Measurements from ENCODE around the gene NEU1. TPM values are rescaled to one million over a fixed set of nuclear protein-coding genes. Genes with fewer than 3 reads are reported as not detected.

Gene NEU1
- total RNA-seq, 2 donors from 2014 or later = 42.4 to 50.7 TPM

GRCh38 chr6:31837369-31838113, 25.1 kb downstream of the NEU1 start:
- Histone ChIP-seq H3K9me3 (ENCODE audit: control insufficient read depth, low read length) (no peaks in the 10 kb centered on the region), H3K4me1 (ENCODE audit: control insufficient read depth, insufficient read depth, low read length) (no peaks in the 10 kb centered on the region), H3K9ac (ENCODE audit: extremely low read depth, low read length, poor library complexity, severe bottlenecking) (peak overlapping the region; percentile 90), H3K36me3 (ENCODE audit: control insufficient read depth, insufficient read depth, low read length) (peaks cover 51% of the 10 kb centered on the region), H3K4me3 (ENCODE audit: low read length) (peak overlapping the region; percentile 96), H3K27me3 (ENCODE audit: control insufficient read depth, insufficient read depth, low read length, poor library complexity, severe bottlenecking) (no peaks in the 10 kb centered on the region), H3K27ac (ENCODE audit: low read depth, low read length) (no peak overlapping the region)
- peaks cover 62% of the 10 kb centered on the region for H3K36me3 Mint-ChIP-seq (ENCODE audit: low read depth)
- TF ChIP-seq, protein P1, sequence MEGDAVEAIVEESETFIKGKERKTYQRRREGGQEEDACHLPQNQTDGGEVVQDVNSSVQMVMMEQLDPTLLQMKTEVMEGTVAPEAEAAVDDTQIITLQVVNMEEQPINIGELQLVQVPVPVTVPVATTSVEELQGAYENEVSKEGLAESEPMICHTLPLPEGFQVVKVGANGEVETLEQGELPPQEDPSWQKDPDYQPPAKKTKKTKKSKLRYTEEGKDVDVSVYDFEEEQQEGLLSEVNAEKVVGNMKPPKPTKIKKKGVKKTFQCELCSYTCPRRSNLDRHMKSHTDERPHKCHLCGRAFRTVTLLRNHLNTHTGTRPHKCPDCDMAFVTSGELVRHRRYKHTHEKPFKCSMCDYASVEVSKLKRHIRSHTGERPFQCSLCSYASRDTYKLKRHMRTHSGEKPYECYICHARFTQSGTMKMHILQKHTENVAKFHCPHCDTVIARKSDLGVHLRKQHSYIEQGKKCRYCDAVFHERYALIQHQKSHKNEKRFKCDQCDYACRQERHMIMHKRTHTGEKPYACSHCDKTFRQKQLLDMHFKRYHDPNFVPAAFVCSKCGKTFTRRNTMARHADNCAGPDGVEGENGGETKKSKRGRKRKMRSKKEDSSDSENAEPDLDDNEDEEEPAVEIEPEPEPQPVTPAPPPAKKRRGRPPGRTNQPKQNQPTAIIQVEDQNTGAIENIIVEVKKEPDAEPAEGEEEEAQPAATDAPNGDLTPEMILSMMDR (conservative IDR thresholded peaks at IDR 0.05) = no peak
- H3K4me3 Mint-ChIP-seq = peak overlapping the region; percentile 100
- WGBS, 2 experiments (ENCODE audit: insufficient coverage in 1 of 2, insufficient read length in 1 of 2) = 79% methylated on average over 1 of the region's 1 CpG; no CpG with 5 or more reads in 1 of the 2 experiments
- no peaks in the 10 kb centered on the region for H3K27me3 Mint-ChIP-seq (ENCODE audit: insufficient read depth)
- peaks cover 19% of the 10 kb centered on the region for H3K4me1 Mint-ChIP-seq
- H3K27ac Mint-ChIP-seq = peak overlapping the region; percentile 99
- no peak for DNase-seq
- no peaks in the 10 kb centered on the region for H3K9me3 Mint-ChIP-seq

DNA sequence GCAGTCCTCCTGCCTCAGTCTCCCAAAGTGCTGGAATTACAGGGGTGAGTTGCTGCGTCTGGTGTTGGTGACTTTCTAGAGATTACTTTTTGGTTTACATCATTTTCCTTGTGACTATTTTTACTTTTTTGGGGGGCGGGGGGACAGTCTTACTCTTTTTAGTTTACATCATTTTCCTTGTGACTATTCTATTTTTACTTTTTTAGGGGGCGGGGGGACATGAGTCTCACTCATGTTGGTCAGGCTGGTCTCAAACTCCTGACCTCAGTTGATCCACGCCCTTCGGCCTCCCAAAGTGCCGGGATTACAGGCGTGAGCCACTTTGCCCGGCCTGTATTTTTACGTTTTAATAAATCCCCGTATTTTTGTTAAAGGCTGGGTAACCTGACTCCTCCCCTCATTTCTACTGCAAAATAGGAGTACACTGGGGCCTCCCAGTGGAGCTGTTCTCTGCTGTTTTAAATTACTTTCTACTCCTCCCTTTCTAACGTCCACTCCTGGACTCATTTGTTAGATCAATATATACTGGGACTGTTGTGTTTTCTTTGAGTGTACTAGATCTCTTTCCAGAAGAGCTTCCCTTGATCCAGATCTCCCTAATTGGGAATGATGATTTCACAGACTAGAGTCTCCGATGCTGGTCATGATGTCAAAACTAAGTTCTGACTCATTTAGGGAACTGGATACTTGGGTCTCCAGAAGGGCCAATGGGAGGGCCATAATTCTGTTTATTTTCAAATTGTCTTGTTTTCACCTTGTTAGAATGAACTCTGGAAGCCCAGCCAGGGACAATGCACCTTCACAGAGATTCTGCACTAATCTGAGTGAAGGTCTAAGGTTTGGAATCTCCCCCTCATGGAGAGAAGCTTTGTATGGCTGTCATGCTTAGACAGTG, 25.9 kb downstream of the NEU1 start:
- no peaks in the 10 kb centered on the region for H3K4me1 ChIP-seq (ENCODE audit: control insufficient read depth, insufficient read depth, low read length)
- peaks cover 51% of the 10 kb centered on the region for H3K36me3 ChIP-seq (ENCODE audit: control insufficient read depth, insufficient read depth, low read length)
- no peaks in the 10 kb centered on the region for H3K9me3 ChIP-seq (ENCODE audit: control insufficient read depth, low read length)
- peak overlapping the region; percentile 100 for H3K4me3 Mint-ChIP-seq
- peak overlapping the region; percentile 99 for H3K27ac Mint-ChIP-seq
- TF ChIP-seq, protein P1 (conservative IDR thresholded peaks at IDR 0.05) = no peak
- no peak for DNase-seq
- peak overlapping the region; percentile 96 for H3K4me3 ChIP-seq (ENCODE audit: low read length)
- H3K9ac ChIP-seq (ENCODE audit: extremely low read depth, low read length, poor library complexity, severe bottlenecking) = peak overlapping the region; percentile 90
- H3K27me3 Mint-ChIP-seq (ENCODE audit: insufficient read depth) = no peaks in the 10 kb centered on the region
- H3K9me3 Mint-ChIP-seq = no peaks in the 10 kb centered on the region
- no peak overlapping the region for H3K27ac ChIP-seq (ENCODE audit: low read depth, low read length)
- H3K36me3 Mint-ChIP-seq (ENCODE audit: low read depth) = peaks cover 62% of the 10 kb centered on the region
- peaks cover 19% of the 10 kb centered on the region for H3K4me1 Mint-ChIP-seq
- WGBS, 2 experiments (ENCODE audit: insufficient coverage in 1 of 2, insufficient read length in 1 of 2) = 24 to 29% methylated on average over 8 to 12 of the region's 12 CpGs
- no peaks in the 10 kb centered on the region for H3K27me3 ChIP-seq (ENCODE audit: control insufficient read depth, insufficient read depth, low read length, poor library complexity, severe bottlenecking)

- no peak for DNase-seq
- Mint-ChIP-seq H3K27me3 (ENCODE audit: insufficient read depth) (no peaks in the 10 kb centered on the region), H3K27ac (peak overlapping the region; percentile 99), H3K36me3 (ENCODE audit: low read depth) (peaks cover 58% of the 10 kb centered on the region), H3K4me1 (peaks cover 19% of the 10 kb centered on the region), H3K9me3 (no peaks in the 10 kb centered on the region), H3K4me3 (peak overlapping the region; percentile 100)
- no peaks in the 10 kb centered on the region for H3K27me3 ChIP-seq (ENCODE audit: control insufficient read depth, insufficient read depth, low read length, poor library complexity, severe bottlenecking)
- 7 to 17% methylated on average over 9 to 14 of the region's 14 CpGs for WGBS, 2 experiments (ENCODE audit: insufficient coverage in 1 of 2, insufficient read length in 1 of 2)
- H3K4me3 ChIP-seq (ENCODE audit: low read length) = peak overlapping the region; percentile 96
- no peaks in the 10 kb centered on the region for H3K4me1 ChIP-seq (ENCODE audit: control insufficient read depth, insufficient read depth, low read length)
- peaks cover 51% of the 10 kb centered on the region for H3K36me3 ChIP-seq (ENCODE audit: control insufficient read depth, insufficient read depth, low read length)
- peak overlapping the region; percentile 90 for H3K9ac ChIP-seq (ENCODE audit: extremely low read depth, low read length, poor library complexity, severe bottlenecking)
- H3K9me3 ChIP-seq (ENCODE audit: control insufficient read depth, low read length) = no peaks in the 10 kb centered on the region
- H3K27ac ChIP-seq (ENCODE audit: low read depth, low read length) = no peak overlapping the region
- TF ChIP-seq, protein P1 (conservative IDR thresholded peaks at IDR 0.05) = no peak
Measured at GRCh38 chr6:31836047-31836473, 26.6 kb downstream of the NEU1 start.
